ENCODE measurements around the gene SLC7A5.

DNA sequence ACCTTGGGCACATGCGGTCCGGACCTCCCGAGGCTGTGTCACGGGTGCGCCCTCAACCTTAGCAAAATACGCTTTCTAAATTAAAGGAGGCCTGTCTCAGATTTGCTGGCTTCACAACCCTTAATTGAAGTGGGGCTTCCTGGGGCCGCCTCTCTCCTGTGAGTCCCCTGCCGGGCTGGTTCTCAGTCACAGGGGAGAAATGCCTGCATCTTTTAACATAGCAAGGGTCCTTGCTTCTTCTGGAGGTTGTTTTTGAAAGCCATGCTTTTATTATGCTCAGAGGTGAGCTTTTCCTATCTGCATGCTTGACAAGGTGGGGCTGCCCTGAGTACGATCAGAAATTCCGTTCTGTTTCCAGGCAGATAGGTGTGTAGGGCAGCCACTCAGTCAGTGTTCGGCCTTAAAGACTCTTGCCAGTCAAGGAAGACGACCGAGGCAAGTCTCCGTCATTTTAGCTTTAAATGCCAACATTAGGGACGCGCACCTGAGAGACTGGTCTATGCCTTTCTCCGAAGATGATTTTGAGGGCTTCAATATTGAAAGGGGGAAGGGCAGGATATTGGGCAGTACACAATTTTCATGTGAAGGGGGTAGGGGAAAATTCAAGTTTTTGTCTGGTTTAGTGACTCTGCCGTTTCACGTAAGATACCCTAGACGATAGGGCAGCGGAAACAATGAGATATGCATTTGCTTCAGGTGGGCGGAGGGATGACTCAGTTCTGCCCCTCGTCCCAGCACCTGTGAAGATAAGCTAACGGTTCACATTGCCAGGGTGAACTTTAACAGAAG lies 5.5 kb upstream of the SLC7A5 start:
- TF ChIP-seq, protein P1, sequence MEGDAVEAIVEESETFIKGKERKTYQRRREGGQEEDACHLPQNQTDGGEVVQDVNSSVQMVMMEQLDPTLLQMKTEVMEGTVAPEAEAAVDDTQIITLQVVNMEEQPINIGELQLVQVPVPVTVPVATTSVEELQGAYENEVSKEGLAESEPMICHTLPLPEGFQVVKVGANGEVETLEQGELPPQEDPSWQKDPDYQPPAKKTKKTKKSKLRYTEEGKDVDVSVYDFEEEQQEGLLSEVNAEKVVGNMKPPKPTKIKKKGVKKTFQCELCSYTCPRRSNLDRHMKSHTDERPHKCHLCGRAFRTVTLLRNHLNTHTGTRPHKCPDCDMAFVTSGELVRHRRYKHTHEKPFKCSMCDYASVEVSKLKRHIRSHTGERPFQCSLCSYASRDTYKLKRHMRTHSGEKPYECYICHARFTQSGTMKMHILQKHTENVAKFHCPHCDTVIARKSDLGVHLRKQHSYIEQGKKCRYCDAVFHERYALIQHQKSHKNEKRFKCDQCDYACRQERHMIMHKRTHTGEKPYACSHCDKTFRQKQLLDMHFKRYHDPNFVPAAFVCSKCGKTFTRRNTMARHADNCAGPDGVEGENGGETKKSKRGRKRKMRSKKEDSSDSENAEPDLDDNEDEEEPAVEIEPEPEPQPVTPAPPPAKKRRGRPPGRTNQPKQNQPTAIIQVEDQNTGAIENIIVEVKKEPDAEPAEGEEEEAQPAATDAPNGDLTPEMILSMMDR (IDR thresholded peaks at IDR 0.05; ENCODE audit: borderline replicate concordance, extremely low read depth, low read length, poor library complexity, severe bottlenecking), result no peak
- TF ChIP-seq EZH2 (IDR thresholded peaks at IDR 0.05; ENCODE audit: borderline replicate concordance, low read depth, low read length, severe bottlenecking), result no peak
